ENCODE results near the gene ADAMTSL1.

Gene ADAMTSL1

DNA sequence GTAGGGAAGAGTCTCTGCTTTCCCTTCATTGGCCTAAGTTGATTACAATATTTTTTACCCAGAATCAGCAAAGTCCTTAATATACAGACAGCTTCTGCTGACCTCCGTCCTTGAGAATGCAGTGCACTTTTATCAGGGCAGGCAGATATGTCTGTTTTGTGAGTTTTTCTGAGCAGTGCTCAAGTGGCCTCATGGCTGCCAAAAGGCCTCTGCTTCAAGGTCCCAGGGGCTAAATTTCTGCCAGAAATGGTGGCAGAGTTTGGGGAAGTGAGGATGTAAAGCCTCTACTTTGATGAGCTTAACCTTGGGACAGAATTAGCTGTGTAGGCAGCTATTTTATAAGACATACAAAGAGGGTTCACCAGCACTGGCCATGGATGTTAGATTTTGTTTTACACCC lies 275.8 kb downstream of the ADAMTSL1 start:
- no peak for TF ChIP-seq EZH2phosphoT487 (conservative IDR thresholded peaks at IDR 0.05; ENCODE audit: low read length)
- TF ChIP-seq, protein P1, sequence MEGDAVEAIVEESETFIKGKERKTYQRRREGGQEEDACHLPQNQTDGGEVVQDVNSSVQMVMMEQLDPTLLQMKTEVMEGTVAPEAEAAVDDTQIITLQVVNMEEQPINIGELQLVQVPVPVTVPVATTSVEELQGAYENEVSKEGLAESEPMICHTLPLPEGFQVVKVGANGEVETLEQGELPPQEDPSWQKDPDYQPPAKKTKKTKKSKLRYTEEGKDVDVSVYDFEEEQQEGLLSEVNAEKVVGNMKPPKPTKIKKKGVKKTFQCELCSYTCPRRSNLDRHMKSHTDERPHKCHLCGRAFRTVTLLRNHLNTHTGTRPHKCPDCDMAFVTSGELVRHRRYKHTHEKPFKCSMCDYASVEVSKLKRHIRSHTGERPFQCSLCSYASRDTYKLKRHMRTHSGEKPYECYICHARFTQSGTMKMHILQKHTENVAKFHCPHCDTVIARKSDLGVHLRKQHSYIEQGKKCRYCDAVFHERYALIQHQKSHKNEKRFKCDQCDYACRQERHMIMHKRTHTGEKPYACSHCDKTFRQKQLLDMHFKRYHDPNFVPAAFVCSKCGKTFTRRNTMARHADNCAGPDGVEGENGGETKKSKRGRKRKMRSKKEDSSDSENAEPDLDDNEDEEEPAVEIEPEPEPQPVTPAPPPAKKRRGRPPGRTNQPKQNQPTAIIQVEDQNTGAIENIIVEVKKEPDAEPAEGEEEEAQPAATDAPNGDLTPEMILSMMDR (IDR thresholded peaks at IDR 0.05; ENCODE audit: insufficient read depth, low read length, poor library complexity, severe bottlenecking): no peak
- H3K9me3 ChIP-seq (ENCODE audit: insufficient read depth, low read length): no peaks in the 10 kb centered on the region
- H4K20me1 ChIP-seq (ENCODE audit: low read depth, low read length): no peaks in the 10 kb centered on the region
- H2AFZ ChIP-seq (ENCODE audit: low read depth, low read length, severe bottlenecking): no peak overlapping the region
- H3K4me2 ChIP-seq (ENCODE audit: low read depth, low read length, poor library complexity, severe bottlenecking): no peak overlapping the region
- no peak overlapping the region for H3K9ac ChIP-seq (ENCODE audit: low read length)
- no peak overlapping the region for H3K27ac ChIP-seq (ENCODE audit: low read depth, low read length)
- no peaks in the 10 kb centered on the region for H3K36me3 ChIP-seq (ENCODE audit: low read length)
- H3F3A ChIP-seq (ENCODE audit: insufficient read depth): no peaks in the 10 kb centered on the region
- no peaks in the 10 kb centered on the region for H3K9me2 ChIP-seq (replicated peaks; ENCODE audit: insufficient read depth, low read length)
- no peaks in the 10 kb centered on the region for H3K79me2 ChIP-seq (ENCODE audit: insufficient read depth, low read length)
- H3K4me3 ChIP-seq (ENCODE audit: insufficient read depth, low read length, poor library complexity, severe bottlenecking): no peak overlapping the region
- H3K27me3 ChIP-seq (ENCODE audit: low read length): no peaks in the 10 kb centered on the region

GRCh38 chr9:18753904-18754303 lies 280.0 kb downstream of the ADAMTSL1 start:
- no peak overlapping the region for H3K4me2 ChIP-seq (ENCODE audit: low read depth, low read length, poor library complexity, severe bottlenecking)
- H3F3A ChIP-seq (ENCODE audit: insufficient read depth): no peaks in the 10 kb centered on the region
- H3K79me2 ChIP-seq (ENCODE audit: insufficient read depth, low read length): no peaks in the 10 kb centered on the region
- no peak overlapping the region for H3K4me3 ChIP-seq (ENCODE audit: insufficient read depth, low read length, poor library complexity, severe bottlenecking)
- no peaks in the 10 kb centered on the region for H4K20me1 ChIP-seq (ENCODE audit: low read depth, low read length)
- no peaks in the 10 kb centered on the region for H3K9me3 ChIP-seq (ENCODE audit: insufficient read depth, low read length)
- H3K9me2 ChIP-seq (replicated peaks; ENCODE audit: insufficient read depth, low read length): no peaks in the 10 kb centered on the region
- no peaks in the 10 kb centered on the region for H3K36me3 ChIP-seq (ENCODE audit: low read length)
- no peaks in the 10 kb centered on the region for H3K27me3 ChIP-seq (ENCODE audit: low read length)
- no peak for TF ChIP-seq EZH2phosphoT487 (conservative IDR thresholded peaks at IDR 0.05; ENCODE audit: low read length)
- TF ChIP-seq, protein P1 (IDR thresholded peaks at IDR 0.05; ENCODE audit: insufficient read depth, low read length, poor library complexity, severe bottlenecking): no peak
- no peak overlapping the region for H3K9ac ChIP-seq (ENCODE audit: low read length)
- H2AFZ ChIP-seq (ENCODE audit: low read depth, low read length, severe bottlenecking): no peak overlapping the region
- H3K27ac ChIP-seq (ENCODE audit: low read depth, low read length): no peak overlapping the region

GRCh38 chr9:18754537-18754936 lies 280.6 kb downstream of the ADAMTSL1 start:
- Histone ChIP-seq H3K79me2 (ENCODE audit: insufficient read depth, low read length) (no peaks in the 10 kb centered on the region), H4K20me1 (ENCODE audit: low read depth, low read length) (no peaks in the 10 kb centered on the region), H3K4me2 (ENCODE audit: low read depth, low read length, poor library complexity, severe bottlenecking) (no peak overlapping the region)

More at GRCh38 chr9:18754537-18754936, 280.6 kb downstream of the ADAMTSL1 start:
- no peaks in the 10 kb centered on the region for H3K36me3 ChIP-seq (ENCODE audit: low read length)
- no peak overlapping the region for H2AFZ ChIP-seq (ENCODE audit: low read depth, low read length, severe bottlenecking)
- no peak overlapping the region for H3K4me3 ChIP-seq (ENCODE audit: insufficient read depth, low read length, poor library complexity, severe bottlenecking)
- no peaks in the 10 kb centered on the region for H3K9me2 ChIP-seq (replicated peaks; ENCODE audit: insufficient read depth, low read length)
- no peak for TF ChIP-seq EZH2phosphoT487 (conservative IDR thresholded peaks at IDR 0.05; ENCODE audit: low read length)
- TF ChIP-seq, protein P1 (IDR thresholded peaks at IDR 0.05; ENCODE audit: insufficient read depth, low read length, poor library complexity, severe bottlenecking): no peak
- no peaks in the 10 kb centered on the region for H3F3A ChIP-seq (ENCODE audit: insufficient read depth)
- H3K27ac ChIP-seq (ENCODE audit: low read depth, low read length): no peak overlapping the region
- H3K27me3 ChIP-seq (ENCODE audit: low read length): no peaks in the 10 kb centered on the region
- no peak overlapping the region for H3K9ac ChIP-seq (ENCODE audit: low read length)
- H3K9me3 ChIP-seq (ENCODE audit: insufficient read depth, low read length): no peaks in the 10 kb centered on the region

All from SU-DHL-6 (cell line).